ENCODE data around the gene GNAT1. TPM values are rescaled to one million over a fixed set of nuclear protein-coding genes. Genes with fewer than 3 reads are reported as not detected.

The GNAT1 gene
- total RNA-seq, 1 donor from 2014 or later: 4.7 TPM

DNA sequence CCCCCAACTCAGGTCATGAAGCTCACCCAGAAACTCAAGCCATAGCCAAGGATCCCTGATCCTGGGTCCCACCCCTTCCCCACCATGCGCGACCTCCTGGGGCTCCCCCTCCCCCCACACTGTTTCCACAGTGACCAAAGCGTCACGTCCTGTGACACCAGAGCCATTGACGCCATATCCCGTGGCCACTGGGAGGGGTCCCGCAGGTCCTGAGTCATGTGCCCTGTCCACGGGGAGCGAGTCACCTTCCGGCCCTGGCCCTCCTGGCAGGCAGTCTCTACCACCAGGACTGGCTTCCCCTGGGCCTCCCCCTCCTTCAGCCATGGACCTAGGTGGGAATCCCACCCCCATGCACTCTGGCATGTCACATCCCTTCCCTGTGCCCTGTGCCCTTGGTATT, 20.7 kb upstream of the GNAT1 start:
- Histone ChIP-seq H3K36me3 (peaks cover 15 to 21% of the 10 kb centered on the region in 2 donors), H3K27me3 (no peaks in the 10 kb centered on the region), H3K4me1 (peaks cover 11 to 38% of the 10 kb centered on the region in 2 donors), H3K9me3 (no peaks in the 10 kb centered on the region), H3K4me3 (no peak overlapping the region), H3K27ac (peak overlapping the region in 1 of 2 donors; percentile 76)
- DNase-seq (ENCODE audit: low spot score in 2 of 2): no peak
- intact Hi-C loops (cut with DNase I): loop anchor here (2.0 kb wide), 1 partner anchor 14 kb away; no protein-coding TSS in a partner anchor
- TF ChIP-seq, protein P1, sequence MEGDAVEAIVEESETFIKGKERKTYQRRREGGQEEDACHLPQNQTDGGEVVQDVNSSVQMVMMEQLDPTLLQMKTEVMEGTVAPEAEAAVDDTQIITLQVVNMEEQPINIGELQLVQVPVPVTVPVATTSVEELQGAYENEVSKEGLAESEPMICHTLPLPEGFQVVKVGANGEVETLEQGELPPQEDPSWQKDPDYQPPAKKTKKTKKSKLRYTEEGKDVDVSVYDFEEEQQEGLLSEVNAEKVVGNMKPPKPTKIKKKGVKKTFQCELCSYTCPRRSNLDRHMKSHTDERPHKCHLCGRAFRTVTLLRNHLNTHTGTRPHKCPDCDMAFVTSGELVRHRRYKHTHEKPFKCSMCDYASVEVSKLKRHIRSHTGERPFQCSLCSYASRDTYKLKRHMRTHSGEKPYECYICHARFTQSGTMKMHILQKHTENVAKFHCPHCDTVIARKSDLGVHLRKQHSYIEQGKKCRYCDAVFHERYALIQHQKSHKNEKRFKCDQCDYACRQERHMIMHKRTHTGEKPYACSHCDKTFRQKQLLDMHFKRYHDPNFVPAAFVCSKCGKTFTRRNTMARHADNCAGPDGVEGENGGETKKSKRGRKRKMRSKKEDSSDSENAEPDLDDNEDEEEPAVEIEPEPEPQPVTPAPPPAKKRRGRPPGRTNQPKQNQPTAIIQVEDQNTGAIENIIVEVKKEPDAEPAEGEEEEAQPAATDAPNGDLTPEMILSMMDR (IDR thresholded peaks at IDR 0.05): no peak

DNA sequence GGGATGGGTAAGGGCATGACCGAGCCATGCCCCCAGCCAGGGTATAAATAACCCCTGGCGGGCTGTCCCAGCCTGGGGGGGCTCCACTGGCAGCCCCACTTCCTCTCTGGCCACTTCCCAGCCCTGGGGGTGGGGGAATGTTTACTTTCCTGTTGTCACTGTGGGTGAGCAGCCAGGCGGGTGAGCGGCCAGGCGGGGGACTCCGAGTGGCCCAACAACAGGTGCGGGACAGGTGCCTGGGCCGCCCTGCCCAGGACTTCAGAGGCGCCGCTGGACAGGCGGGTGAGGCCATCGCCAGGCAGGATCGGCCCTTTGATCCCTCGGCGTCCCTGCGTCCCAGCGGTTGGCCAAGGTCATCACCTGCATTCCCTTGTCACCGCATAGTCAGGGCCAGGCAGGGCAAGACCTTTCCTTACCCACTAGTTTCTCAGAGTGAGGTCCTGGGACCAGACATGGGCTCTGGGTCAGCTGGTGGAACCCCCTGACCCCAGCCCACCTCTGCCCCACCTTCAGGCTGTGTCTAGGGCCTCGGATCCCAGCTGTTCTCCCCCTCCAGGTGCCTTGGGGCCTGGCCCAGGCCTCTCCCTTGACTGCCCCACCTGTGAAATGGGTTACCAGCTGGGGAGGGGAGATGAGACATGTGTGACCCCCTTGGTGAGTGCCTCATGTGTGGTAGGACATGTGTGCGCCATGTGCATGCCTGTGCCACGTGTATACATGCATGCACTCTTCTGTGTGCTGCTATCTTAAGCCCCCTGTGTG, 19.7 kb upstream of the GNAT1 start:
- DNase-seq (ENCODE audit: low spot score in 2 of 2): no peak

DNA sequence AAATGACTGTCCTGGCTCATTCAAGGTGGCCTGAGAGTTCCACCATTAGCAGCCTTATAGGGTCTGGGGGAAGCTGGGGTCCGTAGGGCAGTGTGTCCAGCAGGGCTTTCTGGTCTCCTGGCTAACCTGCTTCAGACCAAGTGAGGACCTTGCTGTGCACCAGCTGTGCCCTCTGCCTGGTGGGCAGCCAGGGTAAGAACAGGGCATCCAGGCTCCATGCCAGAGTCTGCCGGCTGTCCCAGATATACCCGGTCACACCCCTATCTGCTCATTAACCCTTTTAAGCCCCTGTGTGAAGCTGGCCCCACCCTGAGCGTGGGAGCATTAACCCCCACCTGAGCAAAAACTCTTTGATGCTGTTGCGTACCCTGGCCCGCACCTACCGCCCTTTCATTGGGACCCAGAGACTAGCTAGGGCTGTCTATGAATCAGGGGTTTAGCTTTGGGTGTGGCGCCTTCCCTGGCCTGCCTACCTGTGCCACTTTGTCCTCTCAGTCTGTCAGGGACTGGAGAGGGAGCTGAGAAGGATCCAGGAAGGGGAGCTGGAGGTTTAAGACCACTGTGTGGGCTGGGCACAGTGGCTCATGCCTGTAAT, 18.7 kb upstream of the GNAT1 start:
- Histone ChIP-seq H3K27ac (no peak overlapping the region), H3K4me1 (peaks cover 0 to 18% of the 10 kb centered on the region in 2 donors), H3K4me3 (no peak overlapping the region), H3K9me3 (no peaks in the 10 kb centered on the region), H3K27me3 (no peaks in the 10 kb centered on the region), H3K36me3 (peaks cover 18 to 40% of the 10 kb centered on the region in 2 donors)
- TF ChIP-seq, protein P1 (IDR thresholded peaks at IDR 0.05): no peak
- no peak for DNase-seq (ENCODE audit: low spot score in 2 of 2)
- intact Hi-C loops (cut with DNase I): no loop called here

More for the DNA sequence above, 19.7 kb upstream of the GNAT1 start:
- intact Hi-C loops (cut with DNase I): loop anchor here (2.0 kb wide), 1 partner anchor 15 kb away; no protein-coding TSS in a partner anchor
- Histone ChIP-seq H3K36me3 (peaks cover 16 to 31% of the 10 kb centered on the region in 2 donors), H3K4me1 (peaks cover 2 to 28% of the 10 kb centered on the region in 2 donors), H3K9me3 (no peaks in the 10 kb centered on the region), H3K27ac (no peak overlapping the region), H3K4me3 (no peak overlapping the region), H3K27me3 (no peaks in the 10 kb centered on the region)
- TF ChIP-seq, protein P1 (IDR thresholded peaks at IDR 0.05): no peak

DNA sequence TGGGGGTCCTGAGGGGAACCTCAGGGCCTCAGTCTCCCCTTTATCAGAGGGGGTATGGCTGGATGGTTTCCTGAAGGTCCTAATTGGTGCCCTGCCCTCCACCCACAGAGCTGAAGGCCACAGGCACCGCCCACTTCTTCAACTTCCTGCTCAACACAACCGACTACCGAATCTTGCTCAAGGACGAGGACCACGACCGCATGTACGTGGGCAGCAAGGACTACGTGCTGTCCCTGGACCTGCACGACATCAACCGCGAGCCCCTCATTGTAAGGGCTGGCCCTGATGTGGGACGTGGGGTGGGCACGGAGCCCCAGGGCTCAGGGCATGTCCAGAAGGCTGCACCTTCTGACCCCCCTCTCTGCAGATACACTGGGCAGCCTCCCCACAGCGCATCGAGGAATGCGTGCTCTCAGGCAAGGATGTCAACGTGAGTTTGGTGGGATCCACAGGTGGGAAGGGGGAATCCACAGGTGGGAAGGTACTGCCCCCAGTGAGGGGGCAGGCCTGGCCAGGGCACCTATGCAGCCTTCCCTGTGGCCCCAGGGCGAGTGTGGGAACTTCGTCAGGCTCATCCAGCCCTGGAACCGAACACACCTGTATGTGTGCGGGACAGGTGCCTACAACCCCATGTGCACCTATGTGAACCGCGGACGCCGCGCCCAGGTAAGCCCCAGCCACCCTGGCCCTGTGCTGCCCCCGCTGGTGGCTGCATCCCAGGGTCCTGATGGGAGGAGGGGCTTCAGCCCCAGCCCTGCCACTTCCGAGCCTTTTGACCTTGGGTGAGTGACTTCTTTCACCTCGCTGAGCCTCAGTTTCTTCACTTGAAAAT, 17.5 kb upstream of the GNAT1 start:
- Histone ChIP-seq H3K27ac (no peak overlapping the region), H3K9me3 (no peaks in the 10 kb centered on the region), H3K27me3 (no peaks in the 10 kb centered on the region), H3K4me3 (no peak overlapping the region), H3K4me1 (peaks cover 0 to 9% of the 10 kb centered on the region in 2 donors), H3K36me3 (peaks cover 18 to 41% of the 10 kb centered on the region in 2 donors)
- TF ChIP-seq, protein P1 (IDR thresholded peaks at IDR 0.05): no peak
- intact Hi-C loops (cut with DNase I): no loop called here
- no peak for DNase-seq (ENCODE audit: low spot score in 2 of 2)

DNA sequence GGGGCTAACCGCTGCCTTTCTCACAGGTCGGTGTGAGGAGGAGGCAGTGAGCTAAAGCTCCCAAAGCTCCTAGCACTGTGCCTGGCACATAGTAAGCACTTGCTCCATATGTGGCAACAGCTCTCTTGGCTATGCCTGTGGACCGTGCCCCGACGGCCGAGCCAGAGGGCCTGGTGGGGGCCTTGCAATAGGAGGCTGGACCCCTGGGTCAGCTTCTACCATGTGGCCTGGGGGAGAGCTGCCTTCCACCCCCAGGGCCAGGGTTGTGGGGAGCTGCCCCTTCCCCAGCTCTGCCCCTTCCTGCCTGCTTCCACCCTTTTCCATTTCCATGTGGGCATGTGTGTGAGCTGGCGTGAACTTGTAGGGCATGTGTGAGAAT, 16.9 kb upstream of the GNAT1 start:
- peaks cover 0 to 5% of the 10 kb centered on the region in 2 donors for H3K4me1 ChIP-seq
- no peaks in the 10 kb centered on the region for H3K27me3 ChIP-seq
- H3K27ac ChIP-seq: no peak overlapping the region
- no peak overlapping the region for H3K4me3 ChIP-seq
- H3K36me3 ChIP-seq: peaks cover 18 to 41% of the 10 kb centered on the region in 2 donors
- intact Hi-C loops (cut with DNase I): no loop called here
- TF ChIP-seq, protein P1 (IDR thresholded peaks at IDR 0.05): no peak
- H3K9me3 ChIP-seq: no peaks in the 10 kb centered on the region
- DNase-seq (ENCODE audit: low spot score in 2 of 2): no peak

Measured in ascending aorta (tissue), 2 donors.